Hypothalamus (tissue), 51 donors: Measurements from ENCODE around the gene CHEK1.
"Not testable (repeated sequence)": the region's sequence is repeated elsewhere in the genome, so short reads cannot be mapped to it uniquely, and the experiment has no call there.

ENCODE experiments used
- DNase-seq, 51 donors: peaks; one replicate each; lab custom pipeline; 2025; lab: John Stamatoyannopoulos, UW

CHEK1 gene

DNA sequence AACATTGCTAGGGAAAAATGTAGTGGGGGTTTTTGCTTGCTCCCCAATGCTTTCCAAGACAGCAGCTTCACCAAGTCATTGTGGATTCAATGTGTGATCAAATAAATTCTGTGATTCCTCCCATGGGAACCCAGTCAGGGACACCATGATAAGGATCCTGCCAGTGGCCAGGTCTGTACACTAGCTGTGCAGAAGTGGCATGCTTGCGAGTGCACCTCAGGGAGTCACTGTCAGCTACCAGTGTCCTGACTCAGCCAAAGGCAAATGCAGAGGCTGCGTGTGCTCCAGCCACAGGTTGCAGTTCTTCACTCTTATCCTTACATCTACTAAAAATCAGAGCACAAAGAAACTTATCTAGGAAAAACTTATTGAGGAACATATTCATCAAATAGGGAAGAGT, 65.0 kb downstream of the CHEK1 start:
- DNase-seq = no peak

DNA sequence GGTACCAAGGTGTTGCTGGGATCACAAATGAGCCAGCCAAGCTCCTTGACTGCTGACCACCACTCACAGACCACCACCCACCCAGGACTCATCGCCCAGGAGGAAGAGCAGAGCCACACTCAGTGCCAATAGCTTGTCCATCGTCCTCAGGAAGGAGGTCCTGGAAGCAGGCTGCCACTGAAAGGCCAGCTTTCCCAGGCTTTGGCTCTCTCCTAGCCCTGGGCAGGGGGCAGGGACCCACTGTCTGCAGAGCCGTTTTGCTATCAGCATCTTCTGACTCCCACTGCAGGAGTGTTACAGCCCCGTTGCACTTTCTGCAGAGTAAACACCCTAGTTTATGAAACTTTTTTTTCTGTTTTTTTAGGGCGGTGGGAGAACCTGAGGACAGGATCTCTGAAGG, 67.9 kb downstream of the CHEK1 start:
- DNase-seq = no peak

DNA sequence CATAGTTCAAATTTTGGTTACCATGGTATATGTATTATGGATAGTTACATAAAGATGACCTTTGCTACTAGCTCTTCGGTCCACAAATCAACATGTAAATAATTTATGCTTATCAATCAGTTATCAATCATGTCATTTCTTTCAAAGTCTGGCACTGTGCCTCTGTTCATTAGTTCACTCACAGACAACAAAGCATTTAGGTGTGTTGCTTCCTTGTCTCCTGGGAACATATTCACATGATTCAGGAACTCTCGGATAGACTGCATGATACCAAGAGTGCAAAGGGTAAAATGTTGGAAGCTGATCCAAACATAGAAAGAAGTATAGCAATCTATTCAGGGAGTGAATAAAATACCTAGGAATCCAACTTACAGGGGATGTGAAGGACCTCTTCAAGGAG, 70.0 kb downstream of the CHEK1 start:
- no peak for DNase-seq

DNA sequence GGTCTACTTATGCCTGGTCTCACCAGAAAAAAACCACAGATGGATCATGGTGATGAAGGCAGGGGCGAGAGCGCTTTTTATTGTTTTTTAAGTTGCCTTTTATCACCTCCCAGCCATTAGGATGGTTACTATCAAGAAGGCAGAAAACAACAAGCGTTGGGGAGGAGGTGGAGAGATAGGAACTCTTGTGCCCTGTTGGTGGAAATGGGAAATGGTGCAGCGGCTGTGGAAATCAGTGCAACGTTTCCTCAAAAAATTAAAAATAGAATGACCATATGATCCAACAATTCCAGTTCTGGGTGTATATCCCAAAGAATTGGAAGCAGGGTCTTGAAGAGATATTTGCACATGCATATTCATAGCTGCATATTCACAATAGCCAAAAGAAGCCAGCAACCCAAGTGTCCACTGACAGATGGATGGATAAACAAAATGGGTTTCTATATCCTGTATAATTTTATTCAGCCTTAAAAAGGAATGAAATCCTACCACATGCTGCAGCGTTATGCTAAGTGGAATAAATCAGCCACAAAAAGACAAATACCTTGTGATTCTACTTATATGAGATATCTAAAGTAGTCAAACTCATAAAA, 76.2 kb downstream of the CHEK1 start:
- DNase-seq = no peak

DNA sequence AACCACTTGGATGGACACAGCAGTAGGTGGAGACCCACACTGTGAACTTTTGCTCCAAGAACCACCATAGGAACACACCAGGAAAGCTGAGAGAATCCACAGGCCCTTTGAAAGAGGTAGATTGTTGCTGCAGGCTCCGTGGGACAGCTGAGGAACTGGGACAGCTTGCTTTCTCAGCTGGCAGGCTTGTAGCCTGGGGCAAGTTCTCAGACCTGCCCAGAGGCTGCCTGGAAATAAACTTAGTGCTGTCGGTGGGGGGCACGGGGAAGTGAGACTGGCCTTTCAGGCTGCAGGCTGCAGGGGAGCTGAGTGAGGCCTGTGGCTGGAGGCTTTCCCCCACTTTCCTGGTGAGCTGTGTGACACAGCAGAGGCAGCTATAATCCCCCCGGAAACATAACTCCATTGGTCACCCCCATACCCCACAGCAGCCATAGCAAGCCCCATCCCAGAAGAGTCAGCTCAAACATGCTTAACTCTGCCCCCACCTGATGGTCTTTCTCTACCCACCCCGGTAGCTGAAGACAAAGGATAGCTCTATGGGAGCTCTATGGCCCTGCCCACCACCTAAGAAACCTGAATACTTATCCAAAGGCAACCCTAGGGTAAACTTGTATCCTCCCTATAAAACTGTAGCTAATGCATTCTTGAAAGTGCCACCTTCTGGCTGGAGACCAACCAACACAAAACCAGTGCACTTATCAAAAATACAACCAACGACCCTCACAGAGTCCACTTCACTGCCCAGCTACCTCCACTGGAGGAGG, 77.1 kb downstream of the CHEK1 start:
- DNase-seq = no peak

DNA sequence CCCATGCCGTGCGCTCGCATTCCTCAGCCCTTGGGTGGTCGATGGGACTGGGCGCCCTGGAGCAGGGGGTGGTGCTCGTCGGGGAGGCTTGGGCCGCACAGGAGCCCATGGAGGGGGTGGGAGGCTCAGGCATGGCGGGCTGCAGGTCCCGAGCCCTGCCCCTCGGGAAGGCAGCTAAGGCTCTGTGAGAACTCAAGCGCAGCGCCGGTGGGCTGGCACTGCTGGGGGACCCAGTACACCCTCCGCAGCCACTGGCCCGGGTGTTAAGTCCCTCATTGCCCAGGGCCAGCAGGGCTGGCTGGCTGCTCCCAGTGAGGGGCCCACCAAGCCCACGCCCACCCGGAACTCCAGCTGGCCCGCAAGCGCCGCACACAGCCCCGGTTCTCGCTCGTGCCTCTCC, 79.7 kb downstream of the CHEK1 start:
- not testable (repeated sequence) for DNase-seq

DNA sequence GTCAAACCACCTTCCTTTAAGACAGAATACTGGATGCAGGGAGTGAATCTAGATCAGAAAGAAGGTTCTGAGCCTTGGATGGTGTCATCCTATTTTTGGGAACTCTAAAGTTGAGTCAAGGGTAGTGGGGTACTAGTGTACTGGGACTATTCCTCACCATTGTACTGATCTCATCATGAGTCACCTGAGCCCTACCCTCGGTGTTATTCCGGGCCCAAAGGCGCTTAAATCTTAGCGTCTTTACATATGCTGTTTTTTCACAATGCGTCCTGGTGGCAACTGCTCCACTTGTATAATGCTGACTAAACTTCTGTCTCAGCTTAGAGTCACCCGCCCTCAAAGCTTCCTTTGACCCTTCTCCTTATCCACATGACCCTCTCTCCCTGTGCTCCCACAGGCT, 95.8 kb downstream of the CHEK1 start:
- DNase-seq = no peak

DNA sequence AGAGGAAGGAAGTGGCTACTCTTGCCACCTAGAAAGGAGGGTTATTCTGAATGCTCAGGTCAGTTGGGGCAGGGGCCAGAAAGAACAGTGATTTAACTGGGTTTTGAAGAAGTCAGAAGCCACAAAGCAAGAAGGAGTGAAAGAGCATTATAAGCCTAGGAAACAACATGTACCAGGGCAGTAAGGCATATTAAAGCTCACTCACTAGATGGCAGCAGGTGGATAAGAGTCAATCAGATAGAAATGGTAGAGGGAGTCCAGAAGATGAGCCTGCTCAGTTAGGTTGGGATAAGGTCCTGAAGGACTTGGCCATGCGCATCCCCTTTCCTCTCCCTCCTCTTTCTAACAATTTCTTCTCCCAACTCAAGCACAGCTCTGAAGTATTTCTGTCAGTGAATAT, 99.2 kb downstream of the CHEK1 start:
- DNase-seq = no peak
